A549 (cell line): ENCODE data around the gene UFC1. TPM values are rescaled to one million over a fixed set of nuclear protein-coding genes. Genes with fewer than 3 reads are reported as not detected.

Experiments used
- ATAC-seq, 2 experiments: fragments of 200-7000 bp in 1 of 2; fragments of >200 bp in 1 of 2; cut with Nextera tagmentation in 1 of 2; cut with Tn5 transposase in 1 of 2; 3 replicates each; pipeline versions ENCODE4 v1.8.0 to v1.9.1; 2018 to 2020; ENCODE audit warnings: mild to moderate bottlenecking in 1 of 2, moderate library complexity in 1 of 2
- CTCF ChIA-PET: fragments of 300-600 bp; sonication (Branson Sonifier 250); formaldehyde crosslinking; extraction: SDS; loops from one replicate; lab custom pipeline; 2021; ENCODE audit warnings: antibody characterized with exemption, inconsistent platforms; lab: Yijun Ruan, JAX
- POLR2A ChIA-PET: fragments of 350-600 bp; formaldehyde crosslinking; extraction: SDS; loops from one replicate; lab custom pipeline; 2021; ENCODE audit warnings: antibody characterized with exemption, inconsistent platforms; lab: Yijun Ruan, JAX
- DNase-seq, 2 experiments: peaks; one replicate each; pipeline versions ENCODE4 v3.0.0 to v3.0.0-alpha.2; 2011 to 2016; ENCODE audit warnings: low read depth in 1 of 2, low spot score in 1 of 2
- FAIRE-seq: peaks from 2 replicates; lab custom pipeline; 2011; peaks lifted over from hg19 to GRCh38; lab: Jason Lieb, UNC
- H3K27ac ChIP-seq, 2 experiments: fragments of >200 bp; sonication (Bioruptor Twin); formaldehyde crosslinking; 3 replicates each; pipeline ENCODE4 v1.5.1; 2016 to 2017
- H3K4me1 ChIP-seq: fragments of >200 bp; sonication (Bioruptor Twin); formaldehyde crosslinking; 3 replicates; pipeline ENCODE4 v1.6.1; 2016
- H3K4me2 ChIP-seq: fragments of >200 bp; sonication (Bioruptor Twin); formaldehyde crosslinking; 3 replicates; pipeline ENCODE4 v1.6.1; 2016
- H3K4me3 ChIP-seq: fragments of >200 bp; sonication (Bioruptor Twin); formaldehyde crosslinking; 3 replicates; pipeline ENCODE4 v1.5.1; 2016
- H3K9me3 ChIP-seq: fragments of >200 bp; sonication (Bioruptor Twin); formaldehyde crosslinking; 3 replicates; pipeline ENCODE4 v1.6.1; 2016
- BHLHE40 ChIP-seq: IDR thresholded peaks from 2 replicates; pipeline ENCODE4 v1.6.1; 2012; ENCODE audit warnings: low read depth, low read length, inconsistent platforms
- CBX8 ChIP-seq: fragments of 200-600 bp; sonication (generic); IDR thresholded peaks from 2 replicates; pipeline ENCODE4 v1.6.1; 2016
- CHD2 ChIP-seq: fragments of 150-350 bp; IDR thresholded peaks from 2 replicates; pipeline ENCODE4 v1.6.1; 2014; ENCODE audit warnings: low read length; ENCODE audit not compliant: partially characterized antibody
- CTCF ChIP-seq: fragments of >200 bp; sonication (Bioruptor Twin); formaldehyde crosslinking; IDR thresholded peaks from 3 replicates; pipeline ENCODE4 v1.5.1; 2016
- E2F6 ChIP-seq: IDR thresholded peaks from 2 replicates; pipeline ENCODE4 v1.6.1; 2012; ENCODE audit warnings: low read depth, borderline replicate concordance
- EHF ChIP-seq: fragments of 250-450 bp; sonication (Bioruptor Pico); IDR thresholded peaks from 2 replicates; pipeline ENCODE4 v1.5.0; 2020; ENCODE audit warnings: mild to moderate bottlenecking
- FOSL2 ChIP-seq, 2 experiments: fragments of 450-650 bp in 1 of 2; fragments of >200 bp in 1 of 2; sonication (Bioruptor Twin) in 1 of 2; formaldehyde crosslinking; IDR thresholded peaks; 2 replicates each; pipeline versions ENCODE4 v1.5.0 to v1.6.1; 2016 to 2020; ENCODE audit warnings: mild to moderate bottlenecking in 1 of 2, moderate library complexity in 1 of 2
- FOXS1 ChIP-seq: fragments of 250-450 bp; sonication (Bioruptor Pico); IDR thresholded peaks from 2 replicates; pipeline ENCODE4 v1.5.0; 2020; ENCODE audit warnings: mild to moderate bottlenecking, moderate library complexity
- GATA3 ChIP-seq: IDR thresholded peaks from 2 replicates; pipeline ENCODE4 v1.6.1; 2012; ENCODE audit warnings: borderline replicate concordance
- HDAC2 ChIP-seq: fragments of 200-600 bp; sonication (generic); IDR thresholded peaks from 2 replicates; pipeline ENCODE4 v1.6.1; 2016
- HOXB5 ChIP-seq: fragments of 250-450 bp; sonication (Bioruptor Pico); IDR thresholded peaks from 2 replicates; pipeline ENCODE4 v1.5.0; 2020; ENCODE audit warnings: mild to moderate bottlenecking, moderate library complexity
- KDM5A ChIP-seq: fragments of 200-600 bp; sonication (generic); IDR thresholded peaks from 2 replicates; pipeline ENCODE4 v1.6.1; 2016; ENCODE audit warnings: antibody characterized with exemption, mild to moderate bottlenecking
- MAZ ChIP-seq: fragments of 150-350 bp; IDR thresholded peaks from 2 replicates; pipeline ENCODE4 v1.6.1; 2014; ENCODE audit warnings: antibody characterized with exemption, low read depth, low read length, borderline replicate concordance
- NFE2L2 ChIP-seq: fragments of 150-350 bp; conservative IDR thresholded peaks from 2 replicates; pipeline ENCODE4 v1.6.1; 2014; ENCODE audit warnings: low read length
- NPAS2 ChIP-seq: fragments of 250-450 bp; sonication (Bioruptor Pico); IDR thresholded peaks from 2 replicates; pipeline ENCODE4 v1.8.0; 2022; ENCODE audit warnings: mild to moderate bottlenecking, moderate library complexity, borderline replicate concordance
- PHF8 ChIP-seq: fragments of 200-600 bp; sonication (generic); IDR thresholded peaks from 2 replicates; pipeline ENCODE4 v1.6.1; 2016; ENCODE audit warnings: low read depth, mild to moderate bottlenecking, antibody characterized with exemption, moderate library complexity, borderline replicate concordance
- RAD21 ChIP-seq, 2 experiments: fragments of >200 bp in 1 of 2; sonication (Bioruptor Twin) in 1 of 2; formaldehyde crosslinking in 1 of 2; IDR thresholded peaks in 1 of 2; conservative IDR thresholded peaks in 1 of 2; 2 replicates in 1 of 2; 3 replicates in 1 of 2; pipeline ENCODE4 v1.6.1; 2012 to 2018; ENCODE audit warnings: inconsistent platforms in 1 of 2
- RARB ChIP-seq: fragments of 250-450 bp; sonication (Bioruptor Pico); IDR thresholded peaks from 2 replicates; pipeline ENCODE4 v1.8.0; 2021; ENCODE audit warnings: mild to moderate bottlenecking, moderate library complexity
- RCOR1 ChIP-seq: fragments of 150-350 bp; IDR thresholded peaks from 2 replicates; pipeline ENCODE4 v1.6.1; 2014; ENCODE audit warnings: antibody characterized with exemption, low read length, low read depth
- REST ChIP-seq: fragments of 200-600 bp; sonication (generic); IDR thresholded peaks from 2 replicates; pipeline ENCODE4 v1.6.1; 2016; ENCODE audit warnings: antibody characterized with exemption, mild to moderate bottlenecking, moderate library complexity
- RNF2 ChIP-seq: fragments of 200-600 bp; sonication (generic); IDR thresholded peaks from 2 replicates; pipeline ENCODE4 v1.6.1; 2016; ENCODE audit warnings: low read depth, mild to moderate bottlenecking, antibody characterized with exemption, moderate library complexity, borderline replicate concordance
- USF2 ChIP-seq: fragments of 450-650 bp; IDR thresholded peaks from 2 replicates; pipeline ENCODE4 v1.6.1; 2014; ENCODE audit warnings: antibody characterized with exemption
- ZFP36 ChIP-seq: fragments of 450-650 bp; IDR thresholded peaks from 2 replicates; pipeline ENCODE4 v1.6.1; 2014; ENCODE audit warnings: borderline replicate concordance; ENCODE audit not compliant: partially characterized antibody
- ZNF302 ChIP-seq: fragments of 250-450 bp; sonication (Bioruptor Pico); IDR thresholded peaks from 2 replicates; pipeline ENCODE4 v1.9.0; 2021; ENCODE audit warnings: inconsistent platforms, mild to moderate bottlenecking, moderate library complexity
- ZSCAN20 ChIP-seq: fragments of 250-450 bp; sonication (Bioruptor Pico); IDR thresholded peaks from 2 replicates; pipeline ENCODE4 v1.8.0; 2022; ENCODE audit warnings: mild to moderate bottlenecking, moderate library complexity
- WGBS: methylation state at CpG from one replicate; pipeline ENCODE4 v1.1.6; 2017; ENCODE audit errors: missing lambda C conversion rate; 5-methylcytosine and 5-hydroxymethylcytosine counted together
- polyA plus RNA-seq, 4 experiments: library from polyadenylated mRNA; depleted of rRNA in 3 of 4; stranded (reverse); fragments of >200 nt; fragmentation: RNase III in 1 of 4; extraction: RNeasy Plus Mini Kit Qiagen cat#74134 plus additional on column Dnase treatment in 1 of 4; gene quantifications; 2 replicates in 3 of 4; 3 replicates in 1 of 4; pipeline ENCODE4 v1.2.3, GENCODE V29; 2011 to 2017

UFC1 gene
- polyA plus RNA-seq, 2 of the 4 experiments (the other 2 are of a cell fraction): 115 to 153 TPM

GRCh38 chr1:161196111-161196510 lies 42.3 kb downstream of the UFC1 start:
- FAIRE-seq: no peak
- POLR2A ChIA-PET: no interaction called here
- WGBS: 82% methylated on average over 6 of the region's 7 CpGs

GRCh38 chr1:161196521-161197451 lies 43.0 kb downstream of the UFC1 start:
- FAIRE-seq (no peak), ATAC-seq (no peak), DNase-seq (no peak)
- no peak overlapping the region for H3K4me2 ChIP-seq
- TF ChIP-seq BHLHE40 (no peak), HOXB5 (no peak), RARB (CRISPR knock-in tag) (no peak), ZSCAN20 (CRISPR knock-in tag) (no peak), CBX8 (no peak), FOXS1 (CRISPR knock-in tag) (no peak), RAD21 (conservative IDR thresholded peaks at IDR 0.05 in 1 of 2, IDR thresholded peaks at IDR 0.05 in 1 of 2) (no peak), REST (no peak), E2F6 (no peak), RNF2 (no peak), CHD2 (no peak), FOSL2 (IDR thresholded peaks at IDR 0.05) (no peak), FOSL2 (CRISPR knock-in tag; IDR thresholded peaks at IDR 0.05) (no peak)
- peaks cover 21% of the 10 kb centered on the region for H3K4me1 ChIP-seq
- H3K9me3 ChIP-seq: no peaks in the 10 kb centered on the region
- no peak overlapping the region for H3K4me3 ChIP-seq
- 84% methylated on average over 27 of the region's 27 CpGs for WGBS
- H3K27ac ChIP-seq: no peak overlapping the region
- CTCF ChIA-PET: interaction anchor here (0.9 to 18.8 kb wide), 5 partner anchors 10 to 187 kb away, joined by 3 to 200 read pairs (median 7); partner anchors contain the start of genes PPOX and TOMM40L
- POLR2A ChIA-PET: no interaction called here

More at GRCh38 chr1:161196111-161196510, 42.3 kb downstream of the UFC1 start:
- H3K4me1 ChIP-seq: peaks cover 15% of the 10 kb centered on the region
- no peak for TF ChIP-seq RNF2
- no peak for TF ChIP-seq ZFP36
- no peak for TF ChIP-seq NFE2L2
- TF ChIP-seq ZNF302: no peak
- TF ChIP-seq MAZ: no peak
- no peak for TF ChIP-seq HDAC2
- no peak for TF ChIP-seq KDM5A
- no peak for TF ChIP-seq HOXB5
- no peak for TF ChIP-seq USF2
- TF ChIP-seq CTCF: no peak
- TF ChIP-seq EHF (CRISPR knock-in tag): no peak
- no peak for TF ChIP-seq RCOR1
- no peak for TF ChIP-seq GATA3
- TF ChIP-seq PHF8: no peak
- no peak for TF ChIP-seq ZSCAN20 (CRISPR knock-in tag)
- no peak for TF ChIP-seq RARB (CRISPR knock-in tag)
- TF ChIP-seq NPAS2 (CRISPR knock-in tag): no peak
- TF ChIP-seq, all 56 proteins: peak for 0
- Histone ChIP-seq H3K4me3 (no peak overlapping the region), H3K9me3 (no peaks in the 10 kb centered on the region), H3K27ac (no peak overlapping the region), H3K4me2 (no peak overlapping the region)
- ATAC-seq (no peak), DNase-seq (no peak)
- CTCF ChIA-PET: interaction anchor here (0.9 to 18.8 kb wide), 3 partner anchors 20 to 187 kb away, joined by 3 to 200 read pairs (median 7); partner anchors contain the start of gene PPOX
